Middle frontal gyrus (tissue), 1 donor: ENCODE results near the gene DOCK2.

ENCODE experiments used
- DNase-seq: peaks from one replicate; pipeline ENCODE4 v3.0.0-alpha.2; 2015; ENCODE audit warnings: low spot score; ENCODE audit errors: extremely low spot score

DOCK2 gene

GRCh38 chr5:169861433-169861832 is 224.4 kb downstream of the DOCK2 start:
- DNase-seq: no peak

- no peak for DNase-seq
Measured at GRCh38 chr5:169861934-169862333, 224.9 kb downstream of the DOCK2 start.

- DNase-seq: no peak
Measured at GRCh38 chr5:169862391-169862811, 225.3 kb downstream of the DOCK2 start.

GRCh38 chr5:169864483-169864882 is 227.4 kb downstream of the DOCK2 start:
- no peak for DNase-seq

- no peak for DNase-seq
Measured at GRCh38 chr5:169867347-169867746, 230.3 kb downstream of the DOCK2 start.

- DNase-seq: no peak
Measured at GRCh38 chr5:169869066-169869465, 232.0 kb downstream of the DOCK2 start.

- no peak for DNase-seq
Measured at GRCh38 chr5:169870211-169870610, 233.1 kb downstream of the DOCK2 start.

GRCh38 chr5:169871826-169872490 is 234.9 kb downstream of the DOCK2 start:
- no peak for DNase-seq

- no peak for DNase-seq
Measured at GRCh38 chr5:169873642-169874041, 236.6 kb downstream of the DOCK2 start.

GRCh38 chr5:169874621-169875020 is 237.5 kb downstream of the DOCK2 start:
- no peak for DNase-seq

GRCh38 chr5:169875091-169875728 is 238.1 kb downstream of the DOCK2 start:
- DNase-seq: no peak

- DNase-seq: no peak
Measured at GRCh38 chr5:169875731-169876130, 238.7 kb downstream of the DOCK2 start.

- DNase-seq: no peak
Measured at GRCh38 chr5:169876386-169876785, 239.3 kb downstream of the DOCK2 start.

GRCh38 chr5:169880012-169880663 is 243.1 kb downstream of the DOCK2 start:
- DNase-seq: no peak

GRCh38 chr5:169880785-169881184 is 243.7 kb downstream of the DOCK2 start:
- no peak for DNase-seq

GRCh38 chr5:169881702-169882303 is 244.7 kb downstream of the DOCK2 start:
- no peak for DNase-seq

GRCh38 chr5:169886033-169886432 is 249.0 kb downstream of the DOCK2 start:
- DNase-seq: no peak

- no peak for DNase-seq
Measured at GRCh38 chr5:169886677-169887076, 249.6 kb downstream of the DOCK2 start.

- DNase-seq: no peak
Measured at GRCh38 chr5:169889572-169889971, 252.5 kb downstream of the DOCK2 start.

- no peak for DNase-seq
Measured at GRCh38 chr5:169893010-169893409, 255.9 kb downstream of the DOCK2 start.

- DNase-seq: no peak
Measured at GRCh38 chr5:169893571-169893970, 256.5 kb downstream of the DOCK2 start.

- peak; percentile 65 for DNase-seq
Measured at GRCh38 chr5:169895926-169896325, 258.9 kb downstream of the DOCK2 start.
